B cell (primary cell): ENCODE measurements around the gene CWC27.

ENCODE experiments used
- EZH2 ChIP-seq: IDR thresholded peaks from 2 replicates; pipeline ENCODE4 v1.6.1; 2012; ENCODE audit warnings: borderline replicate concordance, low read depth, mild to moderate bottlenecking, moderate library complexity, low read length; ENCODE audit not compliant: insufficient read depth, poor library complexity, severe bottlenecking
- TF ChIP-seq, protein P1 (sequence below): fragments of 200-600 bp; IDR thresholded peaks from one replicate; pipeline ENCODE4 v1.8.0; 2022; ENCODE audit warnings: antibody characterized with exemption, mild to moderate bottlenecking

DNA sequence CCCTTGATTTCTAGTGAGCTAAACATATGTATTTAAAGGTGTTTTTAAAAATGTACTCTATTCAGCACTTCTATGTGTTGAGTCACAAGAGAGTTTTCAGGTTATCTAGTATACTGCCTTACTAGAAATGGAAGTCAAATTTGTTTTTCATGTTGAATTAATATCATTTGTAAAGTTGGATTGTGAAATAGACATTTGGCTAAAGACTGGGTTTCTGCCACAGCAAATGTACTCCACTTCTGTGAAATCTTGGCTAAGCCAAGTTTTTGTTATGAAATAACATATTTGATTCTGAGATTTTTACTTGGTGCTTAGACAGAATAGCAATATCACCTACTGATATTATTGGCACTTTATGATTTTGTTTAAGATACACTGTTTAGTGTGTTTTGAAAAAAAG, 106.0 kb downstream of the CWC27 start:
- TF ChIP-seq, protein P1, sequence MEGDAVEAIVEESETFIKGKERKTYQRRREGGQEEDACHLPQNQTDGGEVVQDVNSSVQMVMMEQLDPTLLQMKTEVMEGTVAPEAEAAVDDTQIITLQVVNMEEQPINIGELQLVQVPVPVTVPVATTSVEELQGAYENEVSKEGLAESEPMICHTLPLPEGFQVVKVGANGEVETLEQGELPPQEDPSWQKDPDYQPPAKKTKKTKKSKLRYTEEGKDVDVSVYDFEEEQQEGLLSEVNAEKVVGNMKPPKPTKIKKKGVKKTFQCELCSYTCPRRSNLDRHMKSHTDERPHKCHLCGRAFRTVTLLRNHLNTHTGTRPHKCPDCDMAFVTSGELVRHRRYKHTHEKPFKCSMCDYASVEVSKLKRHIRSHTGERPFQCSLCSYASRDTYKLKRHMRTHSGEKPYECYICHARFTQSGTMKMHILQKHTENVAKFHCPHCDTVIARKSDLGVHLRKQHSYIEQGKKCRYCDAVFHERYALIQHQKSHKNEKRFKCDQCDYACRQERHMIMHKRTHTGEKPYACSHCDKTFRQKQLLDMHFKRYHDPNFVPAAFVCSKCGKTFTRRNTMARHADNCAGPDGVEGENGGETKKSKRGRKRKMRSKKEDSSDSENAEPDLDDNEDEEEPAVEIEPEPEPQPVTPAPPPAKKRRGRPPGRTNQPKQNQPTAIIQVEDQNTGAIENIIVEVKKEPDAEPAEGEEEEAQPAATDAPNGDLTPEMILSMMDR: no peak
- no peak for TF ChIP-seq EZH2
